Naive thymus-derived CD4-positive, alpha-beta T cell (primary cell): ENCODE data around the gene ZFAND3. TPM values are rescaled to one million over a fixed set of nuclear protein-coding genes. Genes with fewer than 3 reads are reported as not detected.
A peak's percentile ranks its signal among the peaks of the same experiment; 100 is the strongest.

Experiments used
- ATAC-seq: fragments of 150-1000 bp; cut with Tn5 transposase; 2 replicates; pipeline ENCODE4 v1.10.0; 2021; ENCODE audit warnings: mild to moderate bottlenecking, moderate library complexity
- CTCF ChIA-PET: fragments of 350-600 bp; sonication (Branson Sonifier 250); formaldehyde crosslinking; loops from one replicate; lab custom pipeline; 2021; ENCODE audit warnings: antibody characterized with exemption; lab: Charles Lee
- POLR2A ChIA-PET: fragments of 350-600 bp; sonication (Branson Sonifier 250); formaldehyde crosslinking; loops from one replicate; lab custom pipeline; 2021; ENCODE audit warnings: antibody characterized with exemption, inconsistent platforms; lab: Charles Lee
- DNase-seq, 9 donors: peaks; one replicate each; pipeline versions ENCODE4 v3.0.0 to v3.0.0-alpha.2; 2020 to 2022; ENCODE audit warnings: mixed read lengths in 1 of 9
- H3K27ac ChIP-seq: one replicate; pipeline ENCODE4 v1.7.0; 2013; ENCODE audit warnings: mild to moderate bottlenecking, low read depth, low read length, moderate library complexity
- H3K27me3 ChIP-seq, 2 donors: one replicate each; pipeline ENCODE4 v1.7.0; 2013; ENCODE audit warnings: low read length in 2 of 2, mild to moderate bottlenecking in 2 of 2, moderate library complexity in 2 of 2; ENCODE audit not compliant: control insufficient read depth in 2 of 2, insufficient read depth in 2 of 2
- H3K36me3 ChIP-seq, 3 experiments: 1 replicate in 2 of 3; 2 replicates in 1 of 3; pipeline ENCODE4 v1.7.0; 2013; ENCODE audit warnings: low read length in 3 of 3, mild to moderate bottlenecking in 3 of 3, moderate library complexity in 1 of 3; ENCODE audit not compliant: insufficient read depth in 3 of 3, control insufficient read depth in 2 of 3
- H3K4me1 ChIP-seq, 2 donors: one replicate each; pipeline ENCODE4 v1.7.0; 2013; ENCODE audit warnings: low read length in 2 of 2, mild to moderate bottlenecking in 2 of 2, moderate library complexity in 1 of 2; ENCODE audit not compliant: control insufficient read depth in 2 of 2, insufficient read depth in 2 of 2
- H3K4me3 ChIP-seq: 2 replicates; pipeline ENCODE4 v1.7.0; 2013; ENCODE audit warnings: mild to moderate bottlenecking, low read length
- H3K9me3 ChIP-seq, 3 experiments: 1 replicate in 2 of 3; 2 replicates in 1 of 3; pipeline ENCODE4 v1.7.0; 2013; ENCODE audit warnings: low read length in 3 of 3; ENCODE audit not compliant: control insufficient read depth in 2 of 3
- H3K27ac Mint-ChIP-seq, 9 donors: one replicate each; pipeline ENCODE4 v1.8.0; 2020 to 2022; ENCODE audit warnings: mixed read lengths in 9 of 9, mild to moderate bottlenecking in 8 of 9, moderate library complexity in 5 of 9, inconsistent platforms in 2 of 9
- H3K27me3 Mint-ChIP-seq, 5 donors: one replicate each; pipeline ENCODE4 v1.8.0; 2021 to 2022; ENCODE audit warnings: mixed read lengths in 5 of 5, mild to moderate bottlenecking in 1 of 5
- H3K36me3 Mint-ChIP-seq, 5 donors: one replicate each; pipeline ENCODE4 v1.8.0; 2020 to 2022; ENCODE audit warnings: mixed read lengths in 5 of 5, mild to moderate bottlenecking in 3 of 5, inconsistent platforms in 1 of 5
- H3K4me1 Mint-ChIP-seq, 7 donors: one replicate each; pipeline ENCODE4 v1.8.0; 2020 to 2022; ENCODE audit warnings: mixed read lengths in 7 of 7, mild to moderate bottlenecking in 3 of 7, inconsistent platforms in 1 of 7
- H3K4me3 Mint-ChIP-seq, 10 donors: one replicate each; pipeline ENCODE4 v1.8.0; 2020 to 2022; ENCODE audit warnings: mild to moderate bottlenecking in 10 of 10, mixed read lengths in 10 of 10, moderate library complexity in 6 of 10, inconsistent platforms in 2 of 10
- H3K9me3 Mint-ChIP-seq, 11 donors: one replicate each; pipeline ENCODE4 v1.8.0; 2020 to 2022; ENCODE audit warnings: mixed read lengths in 11 of 11, mild to moderate bottlenecking in 4 of 11, inconsistent platforms in 1 of 11, moderate library complexity in 1 of 11
- intact Hi-C, 2 donors: fragments of 100-400 bp; cut with micrococcal nuclease; formaldehyde crosslinking; loops; one replicate each; pipeline ENCODE4 v1.15.1; 2023
- polyA plus RNA-seq, 2 donors: library from polyadenylated mRNA; unstranded; fragments of 300-500 nt; fragmentation: Illumina TruSeq; gene quantifications; one replicate each; pipeline ENCODE4 v1.2.3, GENCODE V29; 2021
- total RNA-seq, 6 experiments: library from RNA in 5 of 6; stranded (reverse) in 5 of 6; gene quantifications; 1 replicate in 5 of 6; 2 replicates in 1 of 6; pipeline ENCODE4 v1.2.3 and lab custom pipeline; 2021 to 2026

The ZFAND3 gene
- total and polyA plus RNA-seq, 7 experiments from 2014 or later, result 3.5 to 55.0 (median 37.1) TPM

GRCh38 chr6:38159596-38159995 lies 340.1 kb downstream of the ZFAND3 start:
- no peaks in the 10 kb centered on the region for H3K27me3 Mint-ChIP-seq
- Histone ChIP-seq H3K9me3 (no peaks in the 10 kb centered on the region), H3K4me1 (no peaks in the 10 kb centered on the region), H3K4me3 (no peak overlapping the region), H3K27ac (no peak overlapping the region), H3K36me3 (no peaks in the 10 kb centered on the region), H3K27me3 (no peaks in the 10 kb centered on the region)
- H3K4me1 Mint-ChIP-seq, result peaks cover 0 to 8% (median 2%) of the 10 kb centered on the region in 7 donors
- H3K36me3 Mint-ChIP-seq, result peaks cover 0 to 38% (median 28%) of the 10 kb centered on the region in 5 donors
- intact Hi-C loops, result no loop called here
- ChIA-PET CTCF (no interaction called here), POLR2A (no interaction called here)
- H3K9me3 Mint-ChIP-seq, result peaks cover 0 to 9% (median 2%) of the 10 kb centered on the region in 11 donors
- ATAC-seq (no peak), DNase-seq (no peak)
- no peak overlapping the region for H3K4me3 Mint-ChIP-seq
- H3K27ac Mint-ChIP-seq, result no peak overlapping the region

GRCh38 chr6:38160831-38161230 lies 341.3 kb downstream of the ZFAND3 start:
- H3K27me3 Mint-ChIP-seq, result no peaks in the 10 kb centered on the region
- Histone ChIP-seq H3K9me3 (no peaks in the 10 kb centered on the region), H3K4me1 (no peaks in the 10 kb centered on the region), H3K4me3 (no peak overlapping the region), H3K27me3 (no peaks in the 10 kb centered on the region), H3K36me3 (no peaks in the 10 kb centered on the region), H3K27ac (no peak overlapping the region)
- no peak overlapping the region for H3K4me3 Mint-ChIP-seq
- H3K36me3 Mint-ChIP-seq, result peaks cover 0 to 34% (median 23%) of the 10 kb centered on the region in 5 donors
- no peak for DNase-seq
- peaks cover 0 to 8% (median 0%) of the 10 kb centered on the region in 7 donors for H3K4me1 Mint-ChIP-seq
- no peak for ATAC-seq
- intact Hi-C loops, result no loop called here
- ChIA-PET CTCF (no interaction called here), POLR2A (no interaction called here)
- H3K9me3 Mint-ChIP-seq, result peaks cover 0 to 9% (median 2%) of the 10 kb centered on the region in 11 donors
- peak overlapping the region in 1 of 9 donors; percentile 26 for H3K27ac Mint-ChIP-seq

GRCh38 chr6:38161331-38161730 lies 341.8 kb downstream of the ZFAND3 start:
- Histone ChIP-seq H3K4me3 (no peak overlapping the region), H3K27ac (no peak overlapping the region), H3K27me3 (no peaks in the 10 kb centered on the region), H3K4me1 (no peaks in the 10 kb centered on the region), H3K9me3 (no peaks in the 10 kb centered on the region), H3K36me3 (no peaks in the 10 kb centered on the region)
- Mint-ChIP-seq H3K4me3 (no peak overlapping the region), H3K27me3 (no peaks in the 10 kb centered on the region), H3K9me3 (peaks cover 0 to 9% (median 2%) of the 10 kb centered on the region in 11 donors), H3K4me1 (peaks cover 0 to 8% (median 0%) of the 10 kb centered on the region in 7 donors), H3K36me3 (peaks cover 0 to 30% (median 19%) of the 10 kb centered on the region in 5 donors), H3K27ac (peak overlapping the region in 1 of 9 donors; percentile 51)
- intact Hi-C loops, result no loop called here
- DNase-seq (no peak), ATAC-seq (no peak)
- POLR2A ChIA-PET, result no interaction called here
- CTCF ChIA-PET, result no interaction called here

- H3K4me1 Mint-ChIP-seq, result peaks cover 0 to 8% (median 0%) of the 10 kb centered on the region in 7 donors
- no peak for DNase-seq
- peaks cover 0 to 30% (median 19%) of the 10 kb centered on the region in 5 donors for H3K36me3 Mint-ChIP-seq
- peaks cover 0 to 9% (median 2%) of the 10 kb centered on the region in 11 donors for H3K9me3 Mint-ChIP-seq
- H3K27ac Mint-ChIP-seq, result peak overlapping the region in 3 of 9 donors; percentile 19 to 51 (median 31)
- no peaks in the 10 kb centered on the region for H3K27me3 Mint-ChIP-seq
- ChIA-PET POLR2A (no interaction called here), CTCF (no interaction called here)
- ATAC-seq, result no peak
- Histone ChIP-seq H3K4me1 (no peaks in the 10 kb centered on the region), H3K9me3 (no peaks in the 10 kb centered on the region), H3K27me3 (no peaks in the 10 kb centered on the region), H3K36me3 (no peaks in the 10 kb centered on the region), H3K27ac (no peak overlapping the region), H3K4me3 (no peak overlapping the region)
- H3K4me3 Mint-ChIP-seq, result peak overlapping the region in 1 of 10 donors; percentile 39
- intact Hi-C loops, result no loop called here
These were observed 342.4 kb downstream of the ZFAND3 start for GRCh38 chr6:38161754-38162492.

GRCh38 chr6:38162493-38163185 lies 343.1 kb downstream of the ZFAND3 start:
- Mint-ChIP-seq H3K27me3 (no peaks in the 10 kb centered on the region), H3K4me3 (no peak overlapping the region), H3K9me3 (peaks cover 0 to 9% (median 2%) of the 10 kb centered on the region in 11 donors), H3K4me1 (peaks cover 0 to 8% (median 0%) of the 10 kb centered on the region in 7 donors), H3K36me3 (peaks cover 0 to 28% (median 19%) of the 10 kb centered on the region in 5 donors), H3K27ac (no peak overlapping the region)
- Histone ChIP-seq H3K27ac (no peak overlapping the region), H3K36me3 (no peaks in the 10 kb centered on the region), H3K27me3 (no peaks in the 10 kb centered on the region), H3K4me3 (no peak overlapping the region), H3K4me1 (no peaks in the 10 kb centered on the region), H3K9me3 (no peaks in the 10 kb centered on the region)
- intact Hi-C loops, result no loop called here
- CTCF ChIA-PET, result no interaction called here
- ATAC-seq (peak; percentile 15), DNase-seq (no peak)
- POLR2A ChIA-PET, result no interaction called here

- Mint-ChIP-seq H3K27me3 (no peaks in the 10 kb centered on the region), H3K9me3 (peaks cover 0 to 9% (median 2%) of the 10 kb centered on the region in 11 donors), H3K4me3 (no peak overlapping the region), H3K27ac (peak overlapping the region in 5 of 9 donors; percentile 7 to 41 (median 27)), H3K4me1 (peaks cover 0 to 7% (median 0%) of the 10 kb centered on the region in 7 donors), H3K36me3 (peaks cover 0 to 24% (median 17%) of the 10 kb centered on the region in 5 donors)
- Histone ChIP-seq H3K9me3 (no peaks in the 10 kb centered on the region), H3K27me3 (no peaks in the 10 kb centered on the region), H3K27ac (no peak overlapping the region), H3K36me3 (no peaks in the 10 kb centered on the region), H3K4me1 (no peaks in the 10 kb centered on the region), H3K4me3 (no peak overlapping the region)
- ATAC-seq (no peak), DNase-seq (no peak)
- intact Hi-C loops, result no loop called here
- CTCF ChIA-PET, result no interaction called here
- POLR2A ChIA-PET, result no interaction called here
These were observed 343.9 kb downstream of the ZFAND3 start for GRCh38 chr6:38163186-38164130.
